ENCODE data around the gene TBC1D16. TPM values are rescaled to one million over a fixed set of nuclear protein-coding genes. Genes with fewer than 3 reads are reported as not detected.

The TBC1D16 gene
- total and polyA plus RNA-seq, 8 donors, result 17.3 to 49.1 (median 31.3) TPM

GRCh38 chr17:79930877-79931816 lies 104.5 kb downstream of the TBC1D16 start:
- Histone ChIP-seq H3K36me3 (no peaks in the 10 kb centered on the region), H3K4me1 (peaks cover 8 to 16% of the 10 kb centered on the region in 2 donors), H3K27me3 (peaks cover 16 to 72% of the 10 kb centered on the region in 2 donors), H3K27ac (no peak overlapping the region), H3K4me3 (no peak overlapping the region), H3K9me3 (no peaks in the 10 kb centered on the region)
- ATAC-seq, result no peak
- intact Hi-C loops (cut with DNase I), result no loop called here
- no peak for DNase-seq
- TF ChIP-seq CTCF (IDR thresholded peaks at IDR 0.05), result no peak

- intact Hi-C loops (cut with DNase I), result no loop called here
Observed at GRCh38 chr17:79930062-79930876, 105.4 kb downstream of the TBC1D16 start.

GRCh38 chr17:79929257-79930061 lies 106.2 kb downstream of the TBC1D16 start:
- no peaks in the 10 kb centered on the region for H3K36me3 ChIP-seq
- no peaks in the 10 kb centered on the region for H3K9me3 ChIP-seq
- TF ChIP-seq CTCF (IDR thresholded peaks at IDR 0.05), result no peak
- H3K4me3 ChIP-seq, result no peak overlapping the region
- H3K27ac ChIP-seq, result no peak overlapping the region
- peaks cover 16 to 72% of the 10 kb centered on the region in 2 donors for H3K27me3 ChIP-seq
- H3K4me1 ChIP-seq, result peaks cover 16 to 23% of the 10 kb centered on the region in 2 donors
- no peak for DNase-seq
- intact Hi-C loops (cut with DNase I), result no loop called here
- ATAC-seq, result no peak

More at GRCh38 chr17:79930062-79930876, 105.4 kb downstream of the TBC1D16 start:
- no peaks in the 10 kb centered on the region for H3K36me3 ChIP-seq
- no peak overlapping the region for H3K4me3 ChIP-seq
- no peak for DNase-seq
- no peak overlapping the region for H3K27ac ChIP-seq
- no peak for ATAC-seq
- H3K4me1 ChIP-seq, result peaks cover 10 to 20% of the 10 kb centered on the region in 2 donors
- no peaks in the 10 kb centered on the region for H3K9me3 ChIP-seq
- no peak for TF ChIP-seq CTCF (IDR thresholded peaks at IDR 0.05)
- H3K27me3 ChIP-seq, result peaks cover 16 to 72% of the 10 kb centered on the region in 2 donors

- Histone ChIP-seq H3K4me3 (no peak overlapping the region), H3K27ac (no peak overlapping the region), H3K27me3 (peaks cover 16 to 72% of the 10 kb centered on the region in 2 donors), H3K9me3 (no peaks in the 10 kb centered on the region), H3K4me1 (peaks cover 13 to 15% of the 10 kb centered on the region in 2 donors), H3K36me3 (no peaks in the 10 kb centered on the region)
- TF ChIP-seq CTCF (IDR thresholded peaks at IDR 0.05), result no peak
- intact Hi-C loops (cut with DNase I), result no loop called here
- no peak for DNase-seq
- ATAC-seq, result no peak
Observed at GRCh38 chr17:79928502-79929256, 107.0 kb downstream of the TBC1D16 start.
